ENCODE measurements around the gene ZMYM2.

DNA sequence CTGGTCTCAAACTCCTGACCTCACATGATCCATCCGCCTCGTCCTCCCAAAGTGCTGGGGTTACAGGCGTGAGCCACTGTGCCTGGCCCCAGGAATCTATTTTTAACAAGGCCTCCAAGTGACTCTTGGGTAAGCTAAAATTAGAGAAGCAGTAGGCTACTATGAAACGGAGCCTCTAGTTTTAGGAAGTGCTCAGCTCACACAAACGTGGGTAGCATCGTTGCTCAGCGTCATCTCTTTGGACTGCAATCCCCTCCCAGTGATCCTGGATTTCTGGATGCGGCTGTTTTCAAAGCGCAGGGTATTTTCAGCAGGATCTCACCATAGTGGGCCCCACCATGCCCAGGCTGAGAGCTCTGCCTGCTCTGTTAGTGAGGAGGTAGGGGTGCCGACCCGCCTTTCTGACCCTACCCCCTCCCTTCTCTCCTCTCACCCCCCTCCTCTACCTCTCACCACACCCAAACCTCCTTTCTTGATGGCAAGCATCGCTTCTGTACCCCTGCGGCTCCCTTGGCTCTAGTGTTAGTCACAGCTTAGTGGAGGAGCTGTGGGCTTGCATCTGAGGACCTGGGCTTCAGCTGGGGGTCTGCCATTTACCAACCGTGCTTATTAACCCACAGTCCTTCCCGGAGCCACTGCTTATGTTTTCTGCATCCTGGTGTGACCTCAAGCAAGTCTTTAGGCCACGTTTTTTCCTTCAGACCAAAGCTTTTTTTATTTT, 168.2 kb downstream of the ZMYM2 start:
- TF ChIP-seq, protein P1, sequence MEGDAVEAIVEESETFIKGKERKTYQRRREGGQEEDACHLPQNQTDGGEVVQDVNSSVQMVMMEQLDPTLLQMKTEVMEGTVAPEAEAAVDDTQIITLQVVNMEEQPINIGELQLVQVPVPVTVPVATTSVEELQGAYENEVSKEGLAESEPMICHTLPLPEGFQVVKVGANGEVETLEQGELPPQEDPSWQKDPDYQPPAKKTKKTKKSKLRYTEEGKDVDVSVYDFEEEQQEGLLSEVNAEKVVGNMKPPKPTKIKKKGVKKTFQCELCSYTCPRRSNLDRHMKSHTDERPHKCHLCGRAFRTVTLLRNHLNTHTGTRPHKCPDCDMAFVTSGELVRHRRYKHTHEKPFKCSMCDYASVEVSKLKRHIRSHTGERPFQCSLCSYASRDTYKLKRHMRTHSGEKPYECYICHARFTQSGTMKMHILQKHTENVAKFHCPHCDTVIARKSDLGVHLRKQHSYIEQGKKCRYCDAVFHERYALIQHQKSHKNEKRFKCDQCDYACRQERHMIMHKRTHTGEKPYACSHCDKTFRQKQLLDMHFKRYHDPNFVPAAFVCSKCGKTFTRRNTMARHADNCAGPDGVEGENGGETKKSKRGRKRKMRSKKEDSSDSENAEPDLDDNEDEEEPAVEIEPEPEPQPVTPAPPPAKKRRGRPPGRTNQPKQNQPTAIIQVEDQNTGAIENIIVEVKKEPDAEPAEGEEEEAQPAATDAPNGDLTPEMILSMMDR (conservative IDR thresholded peaks at IDR 0.05; ENCODE audit: low read length), result no peak
- no peak for TF ChIP-seq EZH2phosphoT487 (IDR thresholded peaks at IDR 0.05; ENCODE audit: borderline replicate concordance, low read depth, low read length)
